ENCODE measurements around the gene JMY. TPM values are rescaled to one million over a fixed set of nuclear protein-coding genes. Genes with fewer than 3 reads are reported as not detected.

JMY gene
- total RNA-seq, 1 experiment from 2014 or later, result 4.3 TPM

DNA sequence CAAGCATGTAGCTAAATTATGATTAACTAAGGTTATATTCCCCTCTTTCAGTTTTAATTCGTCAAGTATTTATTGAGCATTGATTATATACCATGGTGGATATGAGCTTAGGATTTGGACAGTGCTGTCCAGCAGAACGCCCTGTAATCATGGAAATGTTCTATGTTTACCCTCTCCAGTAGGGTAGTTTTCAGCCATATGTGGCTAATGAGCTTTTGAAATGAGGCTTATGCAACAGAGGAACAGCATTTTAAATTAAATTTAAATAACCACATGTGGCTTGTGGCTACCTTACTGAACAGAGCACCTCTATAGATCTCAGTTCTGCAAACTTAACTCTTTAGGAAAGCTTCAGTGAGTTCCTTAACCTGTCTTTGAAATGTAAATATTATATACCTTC, 59.1 kb downstream of the JMY start:
- Histone ChIP-seq H3K4me1 (ENCODE audit: insufficient read depth, low read length) (peaks cover 26% of the 10 kb centered on the region), H3K36me3 (ENCODE audit: low read depth, low read length) (no peaks in the 10 kb centered on the region), H3K79me2 (ENCODE audit: low read length) (no peaks in the 10 kb centered on the region), H3K9ac (ENCODE audit: low read length) (no peak overlapping the region), H2AFZ (ENCODE audit: low read length) (no peak overlapping the region), H3K27me3 (ENCODE audit: low read length) (no peaks in the 10 kb centered on the region), H3K27ac (ENCODE audit: low read length) (no peak overlapping the region), H4K20me1 (ENCODE audit: low read length) (no peaks in the 10 kb centered on the region), H3K9me3 (ENCODE audit: low read length) (no peaks in the 10 kb centered on the region), H3K4me3 (ENCODE audit: low read length) (no peak overlapping the region), H3K9me2 (replicated peaks; ENCODE audit: low read length) (no peaks in the 10 kb centered on the region), H3F3A (ENCODE audit: low read length, unreplicated experiment) (no peaks in the 10 kb centered on the region), H3K4me2 (ENCODE audit: low read length) (no peak overlapping the region)
- intact Hi-C loops (cut with micrococcal nuclease), result no loop called here
- ChIA-PET CTCF (no interaction called here), POLR2A (ENCODE audit: unreplicated experiment) (no interaction called here)
- no peak for TF ChIP-seq EZH2phosphoT487 (IDR thresholded peaks at IDR 0.05; ENCODE audit: borderline replicate concordance, low read length)
- TF ChIP-seq EZH2 (IDR thresholded peaks at IDR 0.05; ENCODE audit: low read length, unreplicated experiment), result no peak
- TF ChIP-seq, protein P1, sequence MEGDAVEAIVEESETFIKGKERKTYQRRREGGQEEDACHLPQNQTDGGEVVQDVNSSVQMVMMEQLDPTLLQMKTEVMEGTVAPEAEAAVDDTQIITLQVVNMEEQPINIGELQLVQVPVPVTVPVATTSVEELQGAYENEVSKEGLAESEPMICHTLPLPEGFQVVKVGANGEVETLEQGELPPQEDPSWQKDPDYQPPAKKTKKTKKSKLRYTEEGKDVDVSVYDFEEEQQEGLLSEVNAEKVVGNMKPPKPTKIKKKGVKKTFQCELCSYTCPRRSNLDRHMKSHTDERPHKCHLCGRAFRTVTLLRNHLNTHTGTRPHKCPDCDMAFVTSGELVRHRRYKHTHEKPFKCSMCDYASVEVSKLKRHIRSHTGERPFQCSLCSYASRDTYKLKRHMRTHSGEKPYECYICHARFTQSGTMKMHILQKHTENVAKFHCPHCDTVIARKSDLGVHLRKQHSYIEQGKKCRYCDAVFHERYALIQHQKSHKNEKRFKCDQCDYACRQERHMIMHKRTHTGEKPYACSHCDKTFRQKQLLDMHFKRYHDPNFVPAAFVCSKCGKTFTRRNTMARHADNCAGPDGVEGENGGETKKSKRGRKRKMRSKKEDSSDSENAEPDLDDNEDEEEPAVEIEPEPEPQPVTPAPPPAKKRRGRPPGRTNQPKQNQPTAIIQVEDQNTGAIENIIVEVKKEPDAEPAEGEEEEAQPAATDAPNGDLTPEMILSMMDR (conservative IDR thresholded peaks at IDR 0.05; ENCODE audit: low read depth, low read length), result no peak
- no peak for ATAC-seq
- DNase-seq, result no peak
- no TSS peak for BruUV-seq (replicated peaks)

DNA sequence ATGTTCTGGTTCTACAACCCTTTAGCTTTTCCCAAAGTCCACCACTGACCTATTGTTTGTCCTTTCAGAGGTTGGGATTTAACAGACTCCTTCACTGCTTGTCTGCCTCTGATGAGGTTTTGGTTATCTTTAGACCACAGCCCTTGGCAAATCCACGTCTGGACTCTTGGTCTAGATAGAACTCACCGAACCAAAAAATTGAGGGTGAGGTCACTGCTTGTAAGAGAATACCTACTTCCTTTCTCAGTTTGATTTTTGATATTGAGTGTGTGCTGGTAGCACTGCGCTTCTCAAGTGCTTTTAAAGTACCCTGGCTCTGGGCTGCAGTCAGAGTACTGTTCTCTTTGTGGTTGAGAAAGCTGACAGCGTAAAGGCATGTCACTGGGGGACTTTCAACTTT, 61.7 kb downstream of the JMY start:
- H3K27me3 ChIP-seq (ENCODE audit: low read length), result no peaks in the 10 kb centered on the region
- H3F3A ChIP-seq (ENCODE audit: low read length, unreplicated experiment), result peaks cover 5% of the 10 kb centered on the region
- TF ChIP-seq EZH2 (IDR thresholded peaks at IDR 0.05; ENCODE audit: low read length, unreplicated experiment) (no peak), EZH2phosphoT487 (IDR thresholded peaks at IDR 0.05; ENCODE audit: borderline replicate concordance, low read length) (no peak)
- TF ChIP-seq, protein P1 (conservative IDR thresholded peaks at IDR 0.05; ENCODE audit: low read depth, low read length), result no peak
- intact Hi-C loops (cut with micrococcal nuclease), result no loop called here
- peak; percentile 43 for DNase-seq
- peaks cover 47% of the 10 kb centered on the region for H3K4me1 ChIP-seq (ENCODE audit: insufficient read depth, low read length)
- no peak overlapping the region for H3K9ac ChIP-seq (ENCODE audit: low read length)
- no peak overlapping the region for H2AFZ ChIP-seq (ENCODE audit: low read length)
- 0 out of 2 replicates have a peak overlapping the region, but pooled peaks have one; percentile 7 for H3K27ac ChIP-seq (ENCODE audit: low read length)
- no peaks in the 10 kb centered on the region for H4K20me1 ChIP-seq (ENCODE audit: low read length)
- no peaks in the 10 kb centered on the region for H3K9me3 ChIP-seq (ENCODE audit: low read length)
- H3K4me3 ChIP-seq (ENCODE audit: low read length), result no peak overlapping the region
- CTCF ChIA-PET, result no interaction called here
- no peaks in the 10 kb centered on the region for H3K79me2 ChIP-seq (ENCODE audit: low read length)
- no peaks in the 10 kb centered on the region for H3K36me3 ChIP-seq (ENCODE audit: low read depth, low read length)
- POLR2A ChIA-PET (ENCODE audit: unreplicated experiment), result no interaction called here
- no peak for ATAC-seq
- no TSS peak for BruUV-seq (replicated peaks)
- H3K4me2 ChIP-seq (ENCODE audit: low read length), result peak overlapping the region; percentile 34; the same call in 1 of the 2 replicates
- no peaks in the 10 kb centered on the region for H3K9me2 ChIP-seq (replicated peaks; ENCODE audit: low read length)

DNA sequence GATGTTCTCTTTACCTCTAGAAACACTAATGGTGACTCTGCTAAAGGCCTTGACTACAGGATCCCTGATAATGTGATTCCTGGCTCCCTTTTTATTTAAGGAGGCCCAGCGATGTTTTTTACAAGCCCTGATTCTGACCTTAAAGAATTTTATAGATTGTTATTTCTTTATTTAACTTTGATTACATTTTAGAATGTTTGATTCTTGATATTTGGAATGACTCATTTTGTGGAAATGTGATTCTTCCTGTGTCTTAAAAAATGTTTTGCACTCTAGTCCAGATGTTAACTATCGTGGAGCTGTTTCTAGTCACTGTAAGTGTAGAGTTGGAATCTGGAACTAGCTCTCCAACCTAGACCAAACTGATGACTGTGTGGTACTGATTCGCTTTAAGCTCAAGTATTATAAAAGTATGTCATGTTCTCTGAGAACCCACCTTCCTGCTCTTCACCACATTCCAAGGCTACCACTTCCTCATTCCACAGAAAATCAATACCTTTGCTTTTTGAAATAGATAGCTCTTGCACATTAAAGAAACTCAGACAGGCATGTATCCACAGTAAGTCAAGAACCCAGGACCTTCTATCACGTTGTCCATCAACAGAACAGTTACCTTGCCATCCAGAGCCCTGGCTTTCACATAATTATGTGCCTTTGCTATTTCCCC, 65.2 kb downstream of the JMY start:
- ChIA-PET POLR2A (ENCODE audit: unreplicated experiment) (no interaction called here), CTCF (interaction anchor here (0.7 kb wide), 1 partner anchor 65 kb away, joined by 3 read pairs; no protein-coding TSS in a partner anchor)
- no peak for TF ChIP-seq EZH2phosphoT487 (IDR thresholded peaks at IDR 0.05; ENCODE audit: borderline replicate concordance, low read length)
- TF ChIP-seq EZH2 (IDR thresholded peaks at IDR 0.05; ENCODE audit: low read length, unreplicated experiment), result no peak
- TF ChIP-seq, protein P1 (conservative IDR thresholded peaks at IDR 0.05; ENCODE audit: low read depth, low read length), result no peak
- Histone ChIP-seq H3F3A (ENCODE audit: low read length, unreplicated experiment) (peaks cover 5% of the 10 kb centered on the region), H3K4me2 (ENCODE audit: low read length) (peak overlapping the region; percentile 73), H2AFZ (ENCODE audit: low read length) (no peak overlapping the region), H3K79me2 (ENCODE audit: low read length) (no peaks in the 10 kb centered on the region), H3K27ac (ENCODE audit: low read length) (peak overlapping the region; percentile 63), H3K9me3 (ENCODE audit: low read length) (no peaks in the 10 kb centered on the region), H3K4me1 (ENCODE audit: insufficient read depth, low read length) (peaks cover 43% of the 10 kb centered on the region), H4K20me1 (ENCODE audit: low read length) (no peaks in the 10 kb centered on the region), H3K4me3 (ENCODE audit: low read length) (peak overlapping the region; percentile 7; the same call in 1 of the 2 replicates), H3K9me2 (replicated peaks; ENCODE audit: low read length) (no peaks in the 10 kb centered on the region), H3K9ac (ENCODE audit: low read length) (no peak overlapping the region), H3K27me3 (ENCODE audit: low read length) (no peaks in the 10 kb centered on the region), H3K36me3 (ENCODE audit: low read depth, low read length) (no peaks in the 10 kb centered on the region)
- ATAC-seq (peak; percentile 83), DNase-seq (peak; percentile 66)
- BruUV-seq (replicated peaks), result no TSS peak
- intact Hi-C loops (cut with micrococcal nuclease), result loop anchor here (1.0 to 10.0 kb wide), 3 partner anchors 60 to 168 kb away; no protein-coding TSS in a partner anchor
